GM12878 (cell line): ENCODE results near the gene DPRX.

Experiments used
- CTCF ChIP-seq, 3 experiments: IDR thresholded peaks in 2 of 3; conservative IDR thresholded peaks in 1 of 3; 2 replicates each; pipeline ENCODE4 v1.5.1; 2011; ENCODE audit warnings: low read depth in 3 of 3, low read length in 3 of 3, mild to moderate bottlenecking in 3 of 3, control low read depth in 2 of 3, moderate library complexity in 2 of 3, inconsistent platforms in 1 of 3, mixed read lengths in 1 of 3; ENCODE audit not compliant: control insufficient read depth in 2 of 3, insufficient read depth in 1 of 3; ENCODE audit errors: extremely low read depth in 1 of 3
- RAD21 ChIP-seq: IDR thresholded peaks from 2 replicates; pipeline ENCODE4 v1.6.1; 2011; ENCODE audit warnings: mild to moderate bottlenecking, low read depth, low read length, moderate library complexity; ENCODE audit not compliant: insufficient read depth
- TF ChIP-seq, protein P1 (sequence below): fragments of 450-650 bp; IDR thresholded peaks from 2 replicates; pipeline ENCODE4 v1.6.1; 2016; ENCODE audit warnings: mild to moderate bottlenecking

GRCh38 chr19:53657778-53658177 is 26.0 kb downstream of the DPRX start:
- TF ChIP-seq RAD21 = no peak
- no peak for TF ChIP-seq CTCF (IDR thresholded peaks at IDR 0.05 in 2 of 3, conservative IDR thresholded peaks at IDR 0.05 in 1 of 3; ENCODE audit: control insufficient read depth in 2 of 3, extremely low read depth in 1 of 3, insufficient read depth in 1 of 3, low read depth in 3 of 3, low read length in 3 of 3)
- TF ChIP-seq, protein P1, sequence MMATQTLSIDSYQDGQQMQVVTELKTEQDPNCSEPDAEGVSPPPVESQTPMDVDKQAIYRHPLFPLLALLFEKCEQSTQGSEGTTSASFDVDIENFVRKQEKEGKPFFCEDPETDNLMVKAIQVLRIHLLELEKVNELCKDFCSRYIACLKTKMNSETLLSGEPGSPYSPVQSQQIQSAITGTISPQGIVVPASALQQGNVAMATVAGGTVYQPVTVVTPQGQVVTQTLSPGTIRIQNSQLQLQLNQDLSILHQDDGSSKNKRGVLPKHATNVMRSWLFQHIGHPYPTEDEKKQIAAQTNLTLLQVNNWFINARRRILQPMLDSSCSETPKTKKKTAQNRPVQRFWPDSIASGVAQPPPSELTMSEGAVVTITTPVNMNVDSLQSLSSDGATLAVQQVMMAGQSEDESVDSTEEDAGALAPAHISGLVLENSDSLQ = no peak
